Kidney (tissue), 14 donors: Measurements from ENCODE around the gene SIVA1. TPM values are rescaled to one million over a fixed set of nuclear protein-coding genes. Genes with fewer than 3 reads are reported as not detected.
A peak's percentile ranks its signal among the peaks of the same experiment; 100 is the strongest.

ENCODE experiments used
- DNase-seq, 5 donors: peaks; one replicate each; pipeline ENCODE4 v3.0.0-alpha.2; 2013 to 2020
- FAIRE-seq: peaks from 2 replicates; lab custom pipeline; 2012; peaks lifted over from hg19 to GRCh38; lab: Jason Lieb, UNC
- H3K27ac ChIP-seq, 2 donors: one replicate each; pipeline ENCODE4 v1.7.0; 2013; ENCODE audit warnings: low read depth in 2 of 2, low read length in 2 of 2, inconsistent platforms in 1 of 2
- H3K27me3 ChIP-seq: one replicate; pipeline ENCODE4 v1.7.1; 2013; ENCODE audit warnings: low read length, inconsistent platforms; ENCODE audit not compliant: control insufficient read depth, insufficient read depth
- H3K36me3 ChIP-seq, 3 donors: one replicate each; pipeline versions ENCODE4 v1.7.0 to v1.7.1; 2013; ENCODE audit warnings: low read length in 3 of 3, control low read depth in 1 of 3, inconsistent platforms in 1 of 3; ENCODE audit not compliant: insufficient read depth in 3 of 3, control insufficient read depth in 2 of 3
- H3K4me1 ChIP-seq, 3 donors: one replicate each; pipeline versions ENCODE4 v1.7.0 to v1.7.1; 2013; ENCODE audit warnings: low read length in 3 of 3, inconsistent platforms in 1 of 3, low read depth in 1 of 3; ENCODE audit not compliant: control insufficient read depth in 2 of 3, insufficient read depth in 2 of 3
- H3K4me3 ChIP-seq, 3 donors: one replicate each; pipeline versions ENCODE4 v1.7.0 to v1.8.1; 2013; ENCODE audit warnings: low read length in 3 of 3, control low read depth in 1 of 3, inconsistent platforms in 1 of 3
- H3K9ac ChIP-seq, 3 donors: one replicate each; pipeline versions ENCODE4 v1.7.0 to v1.7.1; 2013; ENCODE audit warnings: low read length in 3 of 3, control low read depth in 1 of 3, inconsistent platforms in 1 of 3
- H3K9me3 ChIP-seq, 3 donors: one replicate each; pipeline versions ENCODE4 v1.7.0 to v1.7.1; 2013; ENCODE audit warnings: low read length in 3 of 3, control low read depth in 1 of 3, inconsistent platforms in 1 of 3; ENCODE audit not compliant: control insufficient read depth in 2 of 3, insufficient read depth in 1 of 3
- intact Hi-C: fragments of 100-400 bp; cut with DNase I; formaldehyde crosslinking; loops from one replicate; pipeline ENCODE4 v1.11.1; 2022
- polyA plus RNA-seq: library from polyadenylated mRNA; stranded (reverse); fragments of 350-450 nt; fragmentation: Illumina TruSeq; extraction: RNeasy Lipid Tissue Mini Kit (QIAGEN cat#74804); gene quantifications from one replicate; pipeline ENCODE4 v1.2.3, GENCODE V29; 2014; ENCODE audit warnings: low read depth, low replicate concordance; ENCODE audit not compliant: insufficient read depth
- total RNA-seq: library from RNA; stranded (reverse); fragmentation: NEBNext Ultra II Directional; extraction: Animal tissue kit (Norgen Biotek cat#: 25700); gene quantifications from one replicate; pipeline ENCODE4 v1.2.1, GENCODE V29; 2021
- TF ChIP-seq, protein P1 (sequence below): IDR thresholded peaks from 3 replicates; pipeline ENCODE4 v1.5.1; 2012; ENCODE audit warnings: mild to moderate bottlenecking, moderate library complexity, borderline replicate concordance; ENCODE audit not compliant: insufficient read depth; ENCODE audit errors: extremely low read depth
- donor health status: control.
- donor health status: control.
- donor health status: control.
- donor health status: control.
- donor health status: control.
- donor health status: DM: yes; HTN: yes; CAD: no.
- donor health status: Normal renal cell carcinoma (clear cell type).

The SIVA1 gene
- total and polyA plus RNA-seq, 2 donors from 2014 or later = 65.7 to 124 TPM

DNA sequence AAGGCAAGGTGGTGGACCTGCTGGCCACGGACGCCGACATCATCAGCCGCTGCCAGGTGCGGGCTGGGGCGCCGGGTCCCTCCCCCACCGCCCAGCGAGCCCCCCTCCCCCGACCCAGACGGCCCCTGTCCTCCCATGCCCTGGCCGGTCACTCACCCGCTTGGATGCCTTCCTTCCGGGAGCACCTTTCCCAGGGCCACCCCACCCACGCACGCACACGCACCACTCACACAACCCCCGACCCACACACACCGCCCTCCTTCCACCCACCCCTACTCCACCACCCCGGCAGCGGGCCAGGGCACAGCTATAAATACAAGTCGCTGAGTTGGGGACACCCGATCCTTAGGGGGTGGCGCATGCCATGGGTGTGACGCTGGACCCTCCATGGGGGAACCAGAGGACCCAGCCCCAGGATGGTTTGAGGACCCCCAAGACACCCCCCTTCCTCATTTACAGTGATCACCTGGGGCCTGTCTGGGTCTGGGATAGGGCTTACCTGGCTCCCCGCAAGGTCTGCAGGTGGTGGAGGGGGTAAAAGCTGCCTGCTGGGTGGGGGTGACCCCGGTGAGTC is 28.5 kb upstream of the SIVA1 start:
- Histone ChIP-seq H3K27me3 (no peaks in the 10 kb centered on the region), H3K36me3 (peaks cover 0 to 3% (median 2%) of the 10 kb centered on the region in 3 donors), H3K27ac (peak overlapping the region; percentile 37 to 51), H3K9ac (peak overlapping the region in 2 of 3 donors; percentile 32 to 71), H3K4me1 (peaks cover 0 to 29% (median 5%) of the 10 kb centered on the region in 3 donors), H3K4me3 (peak overlapping the region; percentile 20 to 66 (median 56)), H3K9me3 (no peaks in the 10 kb centered on the region)
- intact Hi-C loops = no loop called here
- TF ChIP-seq, protein P1, sequence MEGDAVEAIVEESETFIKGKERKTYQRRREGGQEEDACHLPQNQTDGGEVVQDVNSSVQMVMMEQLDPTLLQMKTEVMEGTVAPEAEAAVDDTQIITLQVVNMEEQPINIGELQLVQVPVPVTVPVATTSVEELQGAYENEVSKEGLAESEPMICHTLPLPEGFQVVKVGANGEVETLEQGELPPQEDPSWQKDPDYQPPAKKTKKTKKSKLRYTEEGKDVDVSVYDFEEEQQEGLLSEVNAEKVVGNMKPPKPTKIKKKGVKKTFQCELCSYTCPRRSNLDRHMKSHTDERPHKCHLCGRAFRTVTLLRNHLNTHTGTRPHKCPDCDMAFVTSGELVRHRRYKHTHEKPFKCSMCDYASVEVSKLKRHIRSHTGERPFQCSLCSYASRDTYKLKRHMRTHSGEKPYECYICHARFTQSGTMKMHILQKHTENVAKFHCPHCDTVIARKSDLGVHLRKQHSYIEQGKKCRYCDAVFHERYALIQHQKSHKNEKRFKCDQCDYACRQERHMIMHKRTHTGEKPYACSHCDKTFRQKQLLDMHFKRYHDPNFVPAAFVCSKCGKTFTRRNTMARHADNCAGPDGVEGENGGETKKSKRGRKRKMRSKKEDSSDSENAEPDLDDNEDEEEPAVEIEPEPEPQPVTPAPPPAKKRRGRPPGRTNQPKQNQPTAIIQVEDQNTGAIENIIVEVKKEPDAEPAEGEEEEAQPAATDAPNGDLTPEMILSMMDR = no peak
- DNase-seq (peak; percentile 42 to 90 (median 62)), FAIRE-seq (no peak)

DNA sequence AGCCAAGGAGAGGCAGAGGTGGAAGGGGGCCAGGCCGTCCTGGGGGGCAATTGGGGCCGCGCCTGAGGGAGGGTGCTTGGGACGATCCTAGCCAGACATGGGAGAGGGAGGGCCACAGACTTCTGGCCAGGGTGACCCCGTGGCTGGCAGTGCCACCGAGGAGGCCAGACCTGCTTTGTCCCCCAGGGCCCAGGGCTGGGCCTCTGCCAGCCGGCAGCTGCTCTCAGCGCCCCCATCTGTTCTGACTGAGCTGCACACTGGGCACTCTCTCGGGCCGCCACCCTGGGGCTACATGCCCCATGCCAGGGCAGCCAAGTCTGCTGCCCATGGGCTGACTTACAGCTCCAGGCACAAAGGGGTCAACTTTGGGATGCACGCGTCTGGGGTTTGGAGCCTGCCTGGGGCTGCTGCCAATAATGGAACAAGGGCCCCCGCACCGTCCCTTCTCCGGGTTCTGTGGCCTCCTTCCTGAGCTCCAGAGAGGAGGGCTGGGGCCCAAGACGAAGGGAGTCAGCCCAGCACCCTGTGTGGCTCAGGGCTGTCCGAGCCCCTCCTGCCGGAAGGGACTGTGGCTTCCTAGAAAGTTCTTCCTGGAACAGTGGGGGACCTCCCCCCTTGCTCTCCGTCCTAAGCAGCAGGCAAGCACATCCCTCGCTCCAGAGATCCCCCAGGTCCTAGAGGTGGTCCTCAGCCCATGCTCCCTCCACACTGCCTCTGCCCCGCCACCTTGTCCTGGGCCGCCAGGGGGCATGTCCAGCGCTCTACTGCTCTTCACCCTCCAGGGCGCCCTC is 27.8 kb upstream of the SIVA1 start:
- H3K27me3 ChIP-seq = no peaks in the 10 kb centered on the region
- H3K27ac ChIP-seq = peak overlapping the region; percentile 37 to 57
- TF ChIP-seq, protein P1 = no peak
- H3K4me3 ChIP-seq = peak overlapping the region; percentile 20 to 66 (median 56)
- DNase-seq = peak in 4 of 5 donors; percentile 79 to 90 (median 84)
- H3K36me3 ChIP-seq = peaks cover 0 to 2% (median under 1%) of the 10 kb centered on the region in 3 donors
- peaks cover 0 to 29% (median 5%) of the 10 kb centered on the region in 3 donors for H3K4me1 ChIP-seq
- peak overlapping the region in 1 of 3 donors; percentile 71 for H3K9ac ChIP-seq
- intact Hi-C loops = no loop called here
- no peak for FAIRE-seq
- H3K9me3 ChIP-seq = no peaks in the 10 kb centered on the region

DNA sequence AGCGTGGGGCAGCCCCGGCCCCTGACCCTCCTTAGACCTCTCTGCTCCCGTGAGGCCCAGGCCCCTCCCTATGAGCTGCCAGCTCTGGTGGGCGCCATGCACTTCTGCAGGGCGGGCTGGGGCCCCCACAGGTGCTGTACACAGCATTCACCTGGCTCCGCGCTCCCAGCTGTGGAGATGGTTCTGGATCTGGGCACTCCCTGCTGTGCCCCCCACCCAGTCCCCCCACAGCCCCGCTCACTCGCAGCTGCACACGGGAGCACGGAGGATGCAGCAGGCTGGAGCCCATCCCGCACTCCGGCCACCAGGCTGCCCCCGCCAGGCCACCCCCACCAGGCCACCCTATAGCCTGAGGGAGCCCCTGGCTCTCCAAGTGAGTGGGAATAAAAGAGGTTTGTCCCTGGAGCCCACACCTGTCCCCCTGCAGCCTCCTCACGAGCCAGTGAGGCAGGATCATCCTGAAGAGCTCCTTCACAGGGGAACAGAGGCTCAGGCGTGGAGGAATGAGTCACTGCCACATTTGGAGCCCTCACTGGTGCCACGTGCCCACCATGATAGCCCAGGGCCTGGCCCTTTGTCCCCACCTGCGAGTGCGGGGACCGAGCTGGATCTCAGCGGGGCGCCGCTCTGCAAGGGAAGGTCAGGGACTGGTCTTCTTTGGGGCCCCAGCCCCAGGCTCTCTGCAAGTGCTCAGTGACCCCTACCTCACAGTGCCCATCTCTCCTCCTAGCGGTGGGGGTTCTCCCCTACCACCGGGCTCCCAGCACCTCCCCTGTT is 27.0 kb upstream of the SIVA1 start:
- H3K4me3 ChIP-seq = no peak overlapping the region
- no peaks in the 10 kb centered on the region for H3K27me3 ChIP-seq
- intact Hi-C loops = no loop called here
- no peak overlapping the region for H3K27ac ChIP-seq
- FAIRE-seq = no peak
- TF ChIP-seq, protein P1 = no peak
- peaks cover 0 to 29% (median 5%) of the 10 kb centered on the region in 3 donors for H3K4me1 ChIP-seq
- H3K9me3 ChIP-seq = no peaks in the 10 kb centered on the region
- H3K36me3 ChIP-seq = no peaks in the 10 kb centered on the region
- H3K9ac ChIP-seq = no peak overlapping the region
- DNase-seq = no peak
